PC-3 (cell line): Measurements from ENCODE around the gene PTPRN2. TPM values are rescaled to one million over a fixed set of nuclear protein-coding genes. Genes with fewer than 3 reads are reported as not detected.

Experiments
- ATAC-seq: fragments of 200-7000 bp; cut with Tn5 transposase; 2 replicates; pipeline ENCODE4 v1.9.1; 2020; ENCODE audit warnings: mild to moderate bottlenecking, moderate library complexity
- BruUV-seq: library from RNA; stranded (reverse); fragments of 400-500 nt; replicated peaks from 2 replicates; lab custom pipeline; 2021; lab: Mats Ljungman, UMichigan
- CTCF ChIA-PET: fragments of 300-600 bp; sonication (Branson Sonifier 250); formaldehyde crosslinking; loops from one replicate; lab custom pipeline; 2022; ENCODE audit warnings: antibody characterized with exemption; lab: Charles Lee
- POLR2A ChIA-PET: fragments of 300-600 bp; sonication (Branson Sonifier 250); formaldehyde crosslinking; loops from one replicate; lab custom pipeline; 2022; ENCODE audit warnings: antibody characterized with exemption; ENCODE audit not compliant: unreplicated experiment; lab: Charles Lee
- DNase-seq: peaks from one replicate; pipeline ENCODE4 v3.0.0-alpha.2; 2015
- H2AFZ ChIP-seq: fragments of 300-600 bp; sonication (generic); 2 replicates; pipeline ENCODE4 v1.6.0; 2016; ENCODE audit warnings: antibody characterized with exemption, low read length
- H3F3A ChIP-seq: fragments of 300-600 bp; sonication (generic); one replicate; pipeline ENCODE4 v1.6.0; 2017; ENCODE audit warnings: antibody characterized with exemption, low read length, control low read depth, mild to moderate bottlenecking; ENCODE audit not compliant: unreplicated experiment
- H3K27ac ChIP-seq: fragments of 300-600 bp; sonication (generic); 2 replicates; pipeline ENCODE4 v1.5.1; 2016; ENCODE audit warnings: mild to moderate bottlenecking, low read length
- H3K27me3 ChIP-seq: fragments of 300-600 bp; sonication (generic); 2 replicates; pipeline ENCODE4 v1.6.1; 2016; ENCODE audit warnings: low read length, mixed read lengths
- H3K36me3 ChIP-seq: fragments of 300-600 bp; sonication (generic); 2 replicates; pipeline ENCODE4 v1.6.1; 2016; ENCODE audit warnings: low read depth, mixed run types, low read length, mixed read lengths
- H3K4me1 ChIP-seq: fragments of 300-600 bp; sonication (generic); 2 replicates; pipeline ENCODE4 v1.5.1; 2016; ENCODE audit warnings: low read length; ENCODE audit not compliant: insufficient read depth
- H3K4me2 ChIP-seq: fragments of 300-600 bp; sonication (generic); 2 replicates; pipeline ENCODE4 v1.6.0; 2016; ENCODE audit warnings: low read length
- H3K4me3 ChIP-seq: fragments of 300-600 bp; sonication (generic); 2 replicates; pipeline ENCODE4 v1.5.1; 2016; ENCODE audit warnings: mild to moderate bottlenecking, low read length, mixed read lengths
- H3K79me2 ChIP-seq: fragments of 300-600 bp; sonication (generic); 2 replicates; pipeline ENCODE4 v1.6.1; 2017; ENCODE audit warnings: low read length, mixed read lengths
- H3K9ac ChIP-seq: fragments of 300-600 bp; sonication (generic); 2 replicates; pipeline ENCODE4 v1.6.0; 2016; ENCODE audit warnings: mild to moderate bottlenecking, low read length
- H3K9me2 ChIP-seq: fragments of 300-600 bp; sonication (generic); replicated peaks from 2 replicates; pipeline ENCODE4 v1.6.1; 2016; ENCODE audit warnings: mixed run types, low read length, mixed read lengths
- H3K9me3 ChIP-seq: fragments of 300-600 bp; sonication (generic); 2 replicates; pipeline ENCODE4 v1.6.1; 2016; ENCODE audit warnings: low read length, mixed read lengths
- H4K20me1 ChIP-seq: fragments of 300-600 bp; sonication (generic); 2 replicates; pipeline ENCODE4 v1.6.1; 2016; ENCODE audit warnings: low read length, mixed read lengths
- CTCF ChIP-seq: fragments of 300-600 bp; sonication (generic); conservative IDR thresholded peaks from 2 replicates; pipeline ENCODE4 v1.5.1; 2017; ENCODE audit warnings: antibody characterized with exemption, low read depth, mild to moderate bottlenecking, low read length
- EZH2 ChIP-seq: fragments of 300-600 bp; sonication (generic); IDR thresholded peaks from one replicate; pipeline ENCODE4 v1.6.1; 2017; ENCODE audit warnings: antibody characterized with exemption, mild to moderate bottlenecking, low read length; ENCODE audit not compliant: unreplicated experiment
- EZH2phosphoT487 ChIP-seq: fragments of 300-600 bp; sonication (generic); IDR thresholded peaks from 2 replicates; pipeline ENCODE4 v1.6.1; 2018; ENCODE audit warnings: mild to moderate bottlenecking, antibody characterized with exemption, low read length, borderline replicate concordance
- intact Hi-C: fragments of 100-400 bp; cut with micrococcal nuclease; formaldehyde crosslinking; loops from 2 replicates; pipeline ENCODE4 v1.9.0; 2023
- total RNA-seq: library from RNA; depleted of rRNA; stranded (reverse); fragments of >200 nt; gene quantifications from 2 replicates; pipeline ENCODE4 v1.2.3, GENCODE V29; 2014

The PTPRN2 gene
- total RNA-seq, 1 experiment from 2014 or later = 3.2 TPM

- Histone ChIP-seq H3F3A (no peaks in the 10 kb centered on the region), H3K4me1 (no peaks in the 10 kb centered on the region), H3K9me2 (no peaks in the 10 kb centered on the region), H4K20me1 (no peaks in the 10 kb centered on the region), H3K4me3 (no peak overlapping the region), H3K36me3 (no peaks in the 10 kb centered on the region), H3K9ac (no peak overlapping the region), H3K9me3 (no peaks in the 10 kb centered on the region), H3K79me2 (no peaks in the 10 kb centered on the region), H3K27me3 (no peaks in the 10 kb centered on the region), H2AFZ (no peak overlapping the region), H3K4me2 (no peak overlapping the region), H3K27ac (no peak overlapping the region)
- ChIA-PET POLR2A (no interaction called here), CTCF (no interaction called here)
- TF ChIP-seq EZH2 (no peak), CTCF (no peak), EZH2phosphoT487 (no peak)
- intact Hi-C loops = no loop called here
- DNase-seq (no peak), ATAC-seq (no peak)
- BruUV-seq = no TSS peak
Measured at GRCh38 chr7:157865351-157866165, 722.1 kb downstream of the PTPRN2 start.

- H3K27me3 ChIP-seq = no peaks in the 10 kb centered on the region
Measured at GRCh38 chr7:157864911-157865310, 722.7 kb downstream of the PTPRN2 start.

More at GRCh38 chr7:157864911-157865310, 722.7 kb downstream of the PTPRN2 start:
- ATAC-seq = no peak
- no peaks in the 10 kb centered on the region for H3K4me1 ChIP-seq
- TF ChIP-seq EZH2phosphoT487 = no peak
- no peak for TF ChIP-seq CTCF
- TF ChIP-seq EZH2 = no peak
- H3K4me3 ChIP-seq = no peak overlapping the region
- H3K9me3 ChIP-seq = no peaks in the 10 kb centered on the region
- H3K27ac ChIP-seq = no peak overlapping the region
- H3K79me2 ChIP-seq = no peaks in the 10 kb centered on the region
- no peaks in the 10 kb centered on the region for H3F3A ChIP-seq
- no peak overlapping the region for H3K4me2 ChIP-seq
- no peak for DNase-seq
- H4K20me1 ChIP-seq = no peaks in the 10 kb centered on the region
- ChIA-PET CTCF (no interaction called here), POLR2A (no interaction called here)
- H3K9ac ChIP-seq = no peak overlapping the region
- no peaks in the 10 kb centered on the region for H3K9me2 ChIP-seq
- intact Hi-C loops = no loop called here
- no peak overlapping the region for H2AFZ ChIP-seq
- BruUV-seq = no TSS peak
- H3K36me3 ChIP-seq = no peaks in the 10 kb centered on the region
